Liver (tissue), 3 donors: ENCODE data around the gene APOL2.
"Not testable (repeated sequence)": the region's sequence is repeated elsewhere in the genome, so short reads cannot be mapped to it uniquely, and the experiment has no call there.

Experiments
- GABPA ChIP-seq, 2 donors: IDR thresholded peaks in 1 of 2; conservative IDR thresholded peaks in 1 of 2; 2 replicates each; pipeline ENCODE4 v1.6.1; 2016; ENCODE audit warnings: antibody characterized with exemption in 2 of 2, mild to moderate bottlenecking in 1 of 2, moderate library complexity in 1 of 2
- RAD21 ChIP-seq, 2 donors: IDR thresholded peaks; 2 replicates each; pipeline ENCODE4 v1.6.1; 2016; ENCODE audit warnings: antibody characterized with exemption in 2 of 2, mild to moderate bottlenecking in 2 of 2
- REST ChIP-seq: IDR thresholded peaks from 2 replicates; pipeline ENCODE4 v1.6.1; 2016; ENCODE audit warnings: antibody characterized with exemption, mild to moderate bottlenecking
- TAF1 ChIP-seq: conservative IDR thresholded peaks from 2 replicates; pipeline ENCODE4 v1.6.1; 2016; ENCODE audit warnings: antibody characterized with exemption, mild to moderate bottlenecking
- TF ChIP-seq, protein P1 (sequence below): fragments of 150-350 bp; IDR thresholded peaks from 2 replicates; pipeline ENCODE4 v1.5.1; 2017; ENCODE audit warnings: improper control_type of control experiment, low read depth, low read length; ENCODE audit not compliant: missing input control
- TF ChIP-seq, protein P2 (sequence below): IDR thresholded peaks from 2 replicates; pipeline ENCODE4 v1.6.1; 2016; ENCODE audit warnings: antibody characterized with exemption
- TF ChIP-seq, protein P3 (sequence below): IDR thresholded peaks from 2 replicates; pipeline ENCODE4 v1.6.1; 2016; ENCODE audit warnings: antibody characterized with exemption
- donor health status: healthy.
- donor health status: healthy.

- not testable (repeated sequence) for TF ChIP-seq GABPA (IDR thresholded peaks at IDR 0.05 in 1 of 2, conservative IDR thresholded peaks at IDR 0.05 in 1 of 2); TAF1; REST; RAD21 (IDR thresholded peaks at IDR 0.05)
- TF ChIP-seq, protein P1, sequence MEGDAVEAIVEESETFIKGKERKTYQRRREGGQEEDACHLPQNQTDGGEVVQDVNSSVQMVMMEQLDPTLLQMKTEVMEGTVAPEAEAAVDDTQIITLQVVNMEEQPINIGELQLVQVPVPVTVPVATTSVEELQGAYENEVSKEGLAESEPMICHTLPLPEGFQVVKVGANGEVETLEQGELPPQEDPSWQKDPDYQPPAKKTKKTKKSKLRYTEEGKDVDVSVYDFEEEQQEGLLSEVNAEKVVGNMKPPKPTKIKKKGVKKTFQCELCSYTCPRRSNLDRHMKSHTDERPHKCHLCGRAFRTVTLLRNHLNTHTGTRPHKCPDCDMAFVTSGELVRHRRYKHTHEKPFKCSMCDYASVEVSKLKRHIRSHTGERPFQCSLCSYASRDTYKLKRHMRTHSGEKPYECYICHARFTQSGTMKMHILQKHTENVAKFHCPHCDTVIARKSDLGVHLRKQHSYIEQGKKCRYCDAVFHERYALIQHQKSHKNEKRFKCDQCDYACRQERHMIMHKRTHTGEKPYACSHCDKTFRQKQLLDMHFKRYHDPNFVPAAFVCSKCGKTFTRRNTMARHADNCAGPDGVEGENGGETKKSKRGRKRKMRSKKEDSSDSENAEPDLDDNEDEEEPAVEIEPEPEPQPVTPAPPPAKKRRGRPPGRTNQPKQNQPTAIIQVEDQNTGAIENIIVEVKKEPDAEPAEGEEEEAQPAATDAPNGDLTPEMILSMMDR: not testable (repeated sequence)
- TF ChIP-seq, protein P2, sequence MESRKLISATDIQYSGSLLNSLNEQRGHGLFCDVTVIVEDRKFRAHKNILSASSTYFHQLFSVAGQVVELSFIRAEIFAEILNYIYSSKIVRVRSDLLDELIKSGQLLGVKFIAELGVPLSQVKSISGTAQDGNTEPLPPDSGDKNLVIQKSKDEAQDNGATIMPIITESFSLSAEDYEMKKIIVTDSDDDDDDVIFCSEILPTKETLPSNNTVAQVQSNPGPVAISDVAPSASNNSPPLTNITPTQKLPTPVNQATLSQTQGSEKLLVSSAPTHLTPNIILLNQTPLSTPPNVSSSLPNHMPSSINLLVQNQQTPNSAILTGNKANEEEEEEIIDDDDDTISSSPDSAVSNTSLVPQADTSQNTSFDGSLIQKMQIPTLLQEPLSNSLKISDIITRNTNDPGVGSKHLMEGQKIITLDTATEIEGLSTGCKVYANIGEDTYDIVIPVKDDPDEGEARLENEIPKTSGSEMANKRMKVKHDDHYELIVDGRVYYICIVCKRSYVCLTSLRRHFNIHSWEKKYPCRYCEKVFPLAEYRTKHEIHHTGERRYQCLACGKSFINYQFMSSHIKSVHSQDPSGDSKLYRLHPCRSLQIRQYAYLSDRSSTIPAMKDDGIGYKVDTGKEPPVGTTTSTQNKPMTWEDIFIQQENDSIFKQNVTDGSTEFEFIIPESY: peak; percentile 11
- TF ChIP-seq, protein P3, sequence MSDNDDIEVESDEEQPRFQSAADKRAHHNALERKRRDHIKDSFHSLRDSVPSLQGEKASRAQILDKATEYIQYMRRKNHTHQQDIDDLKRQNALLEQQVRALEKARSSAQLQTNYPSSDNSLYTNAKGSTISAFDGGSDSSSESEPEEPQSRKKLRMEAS: not testable (repeated sequence)
Observed at GRCh38 chr22:36209488-36209908, 29.8 kb downstream of the APOL2 start.
